HCT116 (cell line): ENCODE data around the gene BCL7A. TPM values are rescaled to one million over a fixed set of nuclear protein-coding genes. Genes with fewer than 3 reads are reported as not detected.

Experiments
- ATAC-seq: fragments of 200-7000 bp; cut with Tn5 transposase; 2 replicates; pipeline ENCODE4 v1.9.1; 2020; ENCODE audit warnings: mild to moderate bottlenecking, moderate library complexity
- BruUV-seq: library from RNA; stranded (reverse); fragments of 400-500 nt; replicated peaks from 2 replicates; lab custom pipeline; 2021; lab: Mats Ljungman, UMichigan
- CTCF ChIA-PET: fragments of 300-600 bp; sonication (Branson Sonifier 250); formaldehyde crosslinking; loops from one replicate; lab custom pipeline; 2021; ENCODE audit warnings: antibody characterized with exemption; lab: Charles Lee
- POLR2A ChIA-PET: fragments of 300-600, 350-600 bp; sonication (Branson Sonifier 250); formaldehyde crosslinking; loops from one replicate; lab custom pipeline; 2021; ENCODE audit warnings: antibody characterized with exemption; lab: Charles Lee
- RAD21 ChIA-PET, 2 experiments: fragments of 300-600 bp; sonication (Branson Sonifier 250); formaldehyde crosslinking; loops; one replicate each; lab custom pipeline; 2023; ENCODE audit warnings: low total read pairs in 2 of 2; ENCODE audit not compliant: uncharacterized antibody in 2 of 2, unreplicated experiment in 2 of 2, low non-redundant PET in 1 of 2; lab: Charles Lee
- DNase-seq: peaks from one replicate; pipeline ENCODE4 v3.0.0-alpha.2; 2010; ENCODE audit warnings: low read depth, low spot score
- H2AFZ ChIP-seq: fragments of 200-600 bp; shearing (Covaris generic), sonication (generic); 2 replicates; pipeline ENCODE4 v1.6.1; 2017; ENCODE audit warnings: low read depth, mixed run types, mixed read lengths, antibody characterized with exemption, low read length; ENCODE audit not compliant: poor library complexity, severe bottlenecking
- H3K27ac ChIP-seq: 2 replicates; pipeline ENCODE4 v1.5.1; 2012; ENCODE audit warnings: low read depth, low read length
- H3K27me3 ChIP-seq: fragments of 200-600 bp; sonication (generic); 2 replicates; pipeline ENCODE4 v1.6.1; 2016; ENCODE audit warnings: mixed run types, low read length, mixed read lengths; ENCODE audit not compliant: insufficient read depth
- H3K36me3 ChIP-seq, 2 experiments: fragments of 200-500 bp in 1 of 2; fragments of 200-600 bp in 1 of 2; sonication (Bioruptor generic) in 1 of 2; sonication (generic) in 1 of 2; 2 replicates each; pipeline versions ENCODE4 v1.5.1 to v1.6.1; 2014 to 2016; ENCODE audit warnings: low read length in 2 of 2, inconsistent platforms in 1 of 2, mixed read lengths in 1 of 2, mixed run types in 1 of 2; ENCODE audit not compliant: insufficient read depth in 2 of 2, control insufficient read depth in 1 of 2
- H3K4me1 ChIP-seq, 2 experiments: fragments of 200-600 bp in 1 of 2; sonication (generic) in 1 of 2; 2 replicates each; pipeline versions ENCODE4 v1.5.1 to v1.6.1; 2012 to 2017; ENCODE audit warnings: low read length in 2 of 2, inconsistent platforms in 1 of 2, mild to moderate bottlenecking in 1 of 2, mixed read lengths in 1 of 2, mixed run types in 1 of 2, moderate library complexity in 1 of 2; ENCODE audit not compliant: insufficient read depth in 2 of 2, control insufficient read depth in 1 of 2
- H3K4me2 ChIP-seq: fragments of 200-600 bp; sonication (generic); 2 replicates; pipeline ENCODE4 v1.6.1; 2017; ENCODE audit warnings: mixed run types, low read length, mixed read lengths
- H3K4me3 ChIP-seq, 2 experiments: fragments of 200-600 bp in 1 of 2; sonication (generic) in 1 of 2; replicated peaks in 1 of 2; 2 replicates each; pipeline ENCODE4 v1.5.1; 2011 to 2016; ENCODE audit warnings: low read length in 2 of 2, control low read depth in 1 of 2, low read depth in 1 of 2, mild to moderate bottlenecking in 1 of 2, mixed read lengths in 1 of 2, mixed run types in 1 of 2
- H3K79me2 ChIP-seq: fragments of 200-600 bp; sonication (generic); 2 replicates; pipeline ENCODE4 v1.6.1; 2017; ENCODE audit warnings: mild to moderate bottlenecking, mixed run types, low read length, moderate library complexity, mixed read lengths; ENCODE audit not compliant: insufficient read depth
- H3K9ac ChIP-seq: fragments of 200-600 bp; sonication (generic); 2 replicates; pipeline ENCODE4 v1.6.1; 2016; ENCODE audit warnings: low read length, mixed read lengths
- H3K9me2 ChIP-seq: fragments of 200-600 bp; sonication (generic), shearing (Covaris generic); 2 replicates; pipeline ENCODE4 v1.6.1; 2017; ENCODE audit warnings: mixed run types, mild to moderate bottlenecking, moderate library complexity; ENCODE audit not compliant: insufficient read depth
- H3K9me3 ChIP-seq, 2 experiments: fragments of 200-500 bp in 1 of 2; fragments of 200-600 bp in 1 of 2; sonication (Bioruptor generic) in 1 of 2; sonication (generic) in 1 of 2; 2 replicates each; pipeline ENCODE4 v1.6.1; 2014 to 2017; ENCODE audit warnings: low read length in 2 of 2, mixed read lengths in 2 of 2, inconsistent platforms in 1 of 2, low read depth in 1 of 2, mild to moderate bottlenecking in 1 of 2, mixed run types in 1 of 2, moderate library complexity in 1 of 2; ENCODE audit not compliant: control insufficient read depth in 1 of 2, insufficient read depth in 1 of 2
- H4K20me1 ChIP-seq: fragments of 200-600 bp; sonication (generic), shearing (Covaris generic); 2 replicates; pipeline ENCODE4 v1.6.1; 2017; ENCODE audit warnings: mixed run types, mild to moderate bottlenecking, moderate library complexity; ENCODE audit not compliant: insufficient read depth
- CBX3 ChIP-seq: IDR thresholded peaks from 2 replicates; pipeline ENCODE4 v1.6.1; 2012; ENCODE audit warnings: low read depth
- EGR1 ChIP-seq: IDR thresholded peaks from 2 replicates; pipeline ENCODE4 v1.6.1; 2012; ENCODE audit warnings: low read depth
- ELF1 ChIP-seq: IDR thresholded peaks from 2 replicates; pipeline ENCODE4 v1.6.1; 2012; ENCODE audit warnings: low read depth, borderline replicate concordance
- EZH2 ChIP-seq: fragments of 200-600 bp; sonication (generic); IDR thresholded peaks from 2 replicates; pipeline ENCODE4 v1.6.1; 2017; ENCODE audit warnings: antibody characterized with exemption, mixed run types
- EZH2phosphoT487 ChIP-seq: fragments of 200-600 bp; IDR thresholded peaks from 2 replicates; pipeline ENCODE4 v1.6.1; 2018; ENCODE audit warnings: antibody characterized with exemption, borderline replicate concordance
- FOSL1 ChIP-seq: IDR thresholded peaks from 2 replicates; pipeline ENCODE4 v1.6.1; 2012; ENCODE audit warnings: low read depth
- POLR2A ChIP-seq: IDR thresholded peaks from 2 replicates; pipeline ENCODE4 v1.7.0; 2011; ENCODE audit warnings: borderline replicate concordance; ENCODE audit not compliant: insufficient read depth, insufficient read length; ENCODE audit errors: extremely low read depth
- SIN3A ChIP-seq: IDR thresholded peaks from 2 replicates; pipeline ENCODE4 v1.6.1; 2012; ENCODE audit warnings: low read depth
- SP1 ChIP-seq: IDR thresholded peaks from 2 replicates; pipeline ENCODE4 v1.6.1; 2012; ENCODE audit warnings: low read depth
- SRF ChIP-seq: IDR thresholded peaks from 2 replicates; pipeline ENCODE4 v1.6.1; 2012; ENCODE audit warnings: low read depth
- TCF7L2 ChIP-seq: IDR thresholded peaks from 2 replicates; pipeline ENCODE4 v1.7.0; 2011; ENCODE audit warnings: borderline replicate concordance, inconsistent platforms; ENCODE audit not compliant: insufficient read depth, insufficient read length; ENCODE audit errors: extremely low read depth
- YY1 ChIP-seq: IDR thresholded peaks from 2 replicates; pipeline ENCODE4 v1.6.1; 2011; ENCODE audit warnings: low read length, low read depth, moderate library complexity, mild to moderate bottlenecking; ENCODE audit not compliant: insufficient replicate concordance; ENCODE audit errors: extremely low read depth
- ZFX ChIP-seq: fragments of 450-650 bp; IDR thresholded peaks from 2 replicates; pipeline ENCODE4 v1.6.1; 2017
- ZNF274 ChIP-seq: fragments of 200-500 bp; sonication (Bioruptor generic); IDR thresholded peaks from 2 replicates; pipeline ENCODE4 v1.6.1; 2014; ENCODE audit warnings: mild to moderate bottlenecking, low read depth, low read length, inconsistent platforms
- intact Hi-C: fragments of 100-400 bp; cut with micrococcal nuclease; formaldehyde crosslinking; loops from 2 replicates; pipeline ENCODE4 v1.10.0; 2022
- total RNA-seq: library from RNA; stranded (reverse); gene quantifications from one replicate; pipeline ENCODE4 v1.2.1, GENCODE V29; 2021; ENCODE audit not compliant: unreplicated experiment
- TF ChIP-seq, protein P1 (sequence below): IDR thresholded peaks from 2 replicates; pipeline ENCODE4 v1.6.1; 2012
- TF ChIP-seq, protein P2 (sequence below), 3 experiments: fragments of 200-600 bp in 1 of 3; sonication (generic) in 1 of 3; IDR thresholded peaks in 2 of 3; conservative IDR thresholded peaks in 1 of 3; 2 replicates each; pipeline ENCODE4 v1.5.1; 2012 to 2017; ENCODE audit warnings: low read depth in 2 of 3, low read length in 2 of 3, antibody characterized with exemption in 1 of 3, borderline replicate concordance in 1 of 3, control low read depth in 1 of 3, mild to moderate bottlenecking in 1 of 3, mixed read lengths in 1 of 3, mixed run types in 1 of 3, moderate library complexity in 1 of 3; ENCODE audit not compliant: insufficient read depth in 1 of 3
- TF ChIP-seq, protein P3 (sequence below): IDR thresholded peaks from 2 replicates; pipeline ENCODE4 v1.6.1; 2012; ENCODE audit warnings: low read depth
- TF ChIP-seq, protein P4 (sequence below): IDR thresholded peaks from 2 replicates; pipeline ENCODE4 v1.6.1; 2011; ENCODE audit warnings: mild to moderate bottlenecking, low read length, moderate library complexity; ENCODE audit not compliant: insufficient replicate concordance; ENCODE audit errors: extremely low read depth
- TF ChIP-seq, protein P5 (sequence below): IDR thresholded peaks from 2 replicates; pipeline ENCODE4 v1.6.1; 2012

The BCL7A gene
- total RNA-seq, 1 experiment from 2014 or later: 14.2 TPM

DNA sequence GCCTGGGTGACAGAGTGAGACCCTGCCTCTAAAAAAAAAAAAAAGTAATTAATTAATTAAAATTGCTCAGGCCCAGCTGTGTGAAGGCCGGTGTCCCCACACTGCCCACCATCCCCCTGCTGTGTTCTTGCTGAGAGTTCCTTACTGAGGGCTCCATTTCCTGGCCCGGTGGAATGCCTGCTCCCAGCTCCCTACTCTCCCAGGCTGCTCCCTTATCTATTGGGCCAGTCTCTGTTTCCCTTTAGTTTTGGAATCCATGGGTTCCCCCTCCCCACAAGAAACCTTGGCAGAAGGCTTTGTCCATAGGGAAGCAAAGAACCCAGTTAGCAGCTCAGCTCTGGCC is 75.9 kb downstream of the BCL7A start:
- peaks cover 95% of the 10 kb centered on the region for H3K79me2 ChIP-seq
- H3K27ac ChIP-seq: no peak overlapping the region

More for the DNA sequence above, 75.9 kb downstream of the BCL7A start:
- ATAC-seq (no peak), DNase-seq (no peak)
- POLR2A ChIA-PET: interaction anchor here (1.2 to 1.6 kb wide), 2 partner anchors 11 to 16 kb away, joined by 3 to 4 read pairs; no protein-coding TSS in a partner anchor
- H3K9me3 ChIP-seq: peaks cover 0 to 4% of the 10 kb centered on the region in 2 experiments; a peak in 1 of 4 replicates
- H3K4me3 ChIP-seq: no peak overlapping the region
- no peak overlapping the region for H3K4me2 ChIP-seq
- no peaks in the 10 kb centered on the region for H3K36me3 ChIP-seq
- no peaks in the 10 kb centered on the region for H3K9me2 ChIP-seq
- CTCF ChIA-PET: interaction anchor here (1.3 to 1.5 kb wide), 2 partner anchors 14 to 34 kb away, joined by 4 to 6 read pairs; no protein-coding TSS in a partner anchor
- H2AFZ ChIP-seq: no peak overlapping the region
- H3K9ac ChIP-seq: no peak overlapping the region
- no peak for TF ChIP-seq SRF
- TF ChIP-seq ELF1: no peak
- TF ChIP-seq ZNF274: no peak
- TF ChIP-seq ZFX: no peak
- no peak for TF ChIP-seq SP1
- no peak for TF ChIP-seq FOSL1
- TF ChIP-seq YY1: no peak
- TF ChIP-seq, protein P1, sequence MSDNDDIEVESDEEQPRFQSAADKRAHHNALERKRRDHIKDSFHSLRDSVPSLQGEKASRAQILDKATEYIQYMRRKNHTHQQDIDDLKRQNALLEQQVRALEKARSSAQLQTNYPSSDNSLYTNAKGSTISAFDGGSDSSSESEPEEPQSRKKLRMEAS: no peak
- TF ChIP-seq TCF7L2: no peak
- TF ChIP-seq EZH2: no peak
- TF ChIP-seq SIN3A: no peak
- TF ChIP-seq, protein P2, sequence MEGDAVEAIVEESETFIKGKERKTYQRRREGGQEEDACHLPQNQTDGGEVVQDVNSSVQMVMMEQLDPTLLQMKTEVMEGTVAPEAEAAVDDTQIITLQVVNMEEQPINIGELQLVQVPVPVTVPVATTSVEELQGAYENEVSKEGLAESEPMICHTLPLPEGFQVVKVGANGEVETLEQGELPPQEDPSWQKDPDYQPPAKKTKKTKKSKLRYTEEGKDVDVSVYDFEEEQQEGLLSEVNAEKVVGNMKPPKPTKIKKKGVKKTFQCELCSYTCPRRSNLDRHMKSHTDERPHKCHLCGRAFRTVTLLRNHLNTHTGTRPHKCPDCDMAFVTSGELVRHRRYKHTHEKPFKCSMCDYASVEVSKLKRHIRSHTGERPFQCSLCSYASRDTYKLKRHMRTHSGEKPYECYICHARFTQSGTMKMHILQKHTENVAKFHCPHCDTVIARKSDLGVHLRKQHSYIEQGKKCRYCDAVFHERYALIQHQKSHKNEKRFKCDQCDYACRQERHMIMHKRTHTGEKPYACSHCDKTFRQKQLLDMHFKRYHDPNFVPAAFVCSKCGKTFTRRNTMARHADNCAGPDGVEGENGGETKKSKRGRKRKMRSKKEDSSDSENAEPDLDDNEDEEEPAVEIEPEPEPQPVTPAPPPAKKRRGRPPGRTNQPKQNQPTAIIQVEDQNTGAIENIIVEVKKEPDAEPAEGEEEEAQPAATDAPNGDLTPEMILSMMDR (IDR thresholded peaks at IDR 0.05 in 2 of 3, conservative IDR thresholded peaks at IDR 0.05 in 1 of 3; ENCODE audit: borderline replicate concordance in 1 of 3, insufficient read depth in 1 of 3, low read depth in 2 of 3, low read length in 2 of 3): no peak
- no peak for TF ChIP-seq CBX3
- TF ChIP-seq POLR2A: no peak
- TF ChIP-seq, protein P3, sequence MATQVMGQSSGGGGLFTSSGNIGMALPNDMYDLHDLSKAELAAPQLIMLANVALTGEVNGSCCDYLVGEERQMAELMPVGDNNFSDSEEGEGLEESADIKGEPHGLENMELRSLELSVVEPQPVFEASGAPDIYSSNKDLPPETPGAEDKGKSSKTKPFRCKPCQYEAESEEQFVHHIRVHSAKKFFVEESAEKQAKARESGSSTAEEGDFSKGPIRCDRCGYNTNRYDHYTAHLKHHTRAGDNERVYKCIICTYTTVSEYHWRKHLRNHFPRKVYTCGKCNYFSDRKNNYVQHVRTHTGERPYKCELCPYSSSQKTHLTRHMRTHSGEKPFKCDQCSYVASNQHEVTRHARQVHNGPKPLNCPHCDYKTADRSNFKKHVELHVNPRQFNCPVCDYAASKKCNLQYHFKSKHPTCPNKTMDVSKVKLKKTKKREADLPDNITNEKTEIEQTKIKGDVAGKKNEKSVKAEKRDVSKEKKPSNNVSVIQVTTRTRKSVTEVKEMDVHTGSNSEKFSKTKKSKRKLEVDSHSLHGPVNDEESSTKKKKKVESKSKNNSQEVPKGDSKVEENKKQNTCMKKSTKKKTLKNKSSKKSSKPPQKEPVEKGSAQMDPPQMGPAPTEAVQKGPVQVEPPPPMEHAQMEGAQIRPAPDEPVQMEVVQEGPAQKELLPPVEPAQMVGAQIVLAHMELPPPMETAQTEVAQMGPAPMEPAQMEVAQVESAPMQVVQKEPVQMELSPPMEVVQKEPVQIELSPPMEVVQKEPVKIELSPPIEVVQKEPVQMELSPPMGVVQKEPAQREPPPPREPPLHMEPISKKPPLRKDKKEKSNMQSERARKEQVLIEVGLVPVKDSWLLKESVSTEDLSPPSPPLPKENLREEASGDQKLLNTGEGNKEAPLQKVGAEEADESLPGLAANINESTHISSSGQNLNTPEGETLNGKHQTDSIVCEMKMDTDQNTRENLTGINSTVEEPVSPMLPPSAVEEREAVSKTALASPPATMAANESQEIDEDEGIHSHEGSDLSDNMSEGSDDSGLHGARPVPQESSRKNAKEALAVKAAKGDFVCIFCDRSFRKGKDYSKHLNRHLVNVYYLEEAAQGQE: no peak
- TF ChIP-seq EGR1: no peak
- TF ChIP-seq, protein P4, sequence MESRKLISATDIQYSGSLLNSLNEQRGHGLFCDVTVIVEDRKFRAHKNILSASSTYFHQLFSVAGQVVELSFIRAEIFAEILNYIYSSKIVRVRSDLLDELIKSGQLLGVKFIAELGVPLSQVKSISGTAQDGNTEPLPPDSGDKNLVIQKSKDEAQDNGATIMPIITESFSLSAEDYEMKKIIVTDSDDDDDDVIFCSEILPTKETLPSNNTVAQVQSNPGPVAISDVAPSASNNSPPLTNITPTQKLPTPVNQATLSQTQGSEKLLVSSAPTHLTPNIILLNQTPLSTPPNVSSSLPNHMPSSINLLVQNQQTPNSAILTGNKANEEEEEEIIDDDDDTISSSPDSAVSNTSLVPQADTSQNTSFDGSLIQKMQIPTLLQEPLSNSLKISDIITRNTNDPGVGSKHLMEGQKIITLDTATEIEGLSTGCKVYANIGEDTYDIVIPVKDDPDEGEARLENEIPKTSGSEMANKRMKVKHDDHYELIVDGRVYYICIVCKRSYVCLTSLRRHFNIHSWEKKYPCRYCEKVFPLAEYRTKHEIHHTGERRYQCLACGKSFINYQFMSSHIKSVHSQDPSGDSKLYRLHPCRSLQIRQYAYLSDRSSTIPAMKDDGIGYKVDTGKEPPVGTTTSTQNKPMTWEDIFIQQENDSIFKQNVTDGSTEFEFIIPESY: no peak
- TF ChIP-seq, protein P5, sequence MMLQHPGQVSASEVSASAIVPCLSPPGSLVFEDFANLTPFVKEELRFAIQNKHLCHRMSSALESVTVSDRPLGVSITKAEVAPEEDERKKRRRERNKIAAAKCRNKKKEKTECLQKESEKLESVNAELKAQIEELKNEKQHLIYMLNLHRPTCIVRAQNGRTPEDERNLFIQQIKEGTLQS: no peak
- TF ChIP-seq EZH2phosphoT487: no peak
- peaks cover 10 to 29% of the 10 kb centered on the region in 2 experiments; a peak in 2 of 4 replicates for H3K4me1 ChIP-seq
- intact Hi-C loops: no loop called here
- H3K27me3 ChIP-seq: no peaks in the 10 kb centered on the region
- H4K20me1 ChIP-seq: 0 out of 2 replicates have a peak, but pooled peaks cover 7% of the 10 kb centered on the region
- RAD21 ChIA-PET: no interaction called here
- BruUV-seq: no TSS peak
